GM23338 (cell line): ENCODE measurements around the gene CRYZL1. TPM values are rescaled to one million over a fixed set of nuclear protein-coding genes. Genes with fewer than 3 reads are reported as not detected.
"Not testable (repeated sequence)": the region's sequence is repeated elsewhere in the genome, so short reads cannot be mapped to it uniquely, and the experiment has no call there.

Source experiments
- ATAC-seq: fragments of 200-7000 bp; cut with Tn5 transposase; 3 replicates; pipeline ENCODE4 v1.9.1; 2020
- DNase-seq: peaks from one replicate; pipeline ENCODE4 v3.0.0-alpha.2; 2015; ENCODE audit warnings: low spot score
- H2AFZ ChIP-seq: fragments of 200-600 bp; sonication (generic); 2 replicates; pipeline ENCODE4 v1.8.0; 2016; ENCODE audit warnings: antibody characterized with exemption, mild to moderate bottlenecking, moderate library complexity
- H3F3A ChIP-seq: fragments of 200-600 bp; sonication (generic); replicated peaks from 2 replicates; pipeline ENCODE4 v1.8.0; 2017; ENCODE audit warnings: antibody characterized with exemption, mixed run types, low read depth
- H3K27ac ChIP-seq: fragments of 200-600 bp; sonication (generic); 2 replicates; pipeline ENCODE4 v1.6.1; 2016; ENCODE audit warnings: low read depth
- H3K27me3 ChIP-seq: fragments of 200-600 bp; sonication (generic); 2 replicates; pipeline ENCODE4 v1.8.0; 2016; ENCODE audit warnings: mild to moderate bottlenecking, mixed run types, moderate library complexity; ENCODE audit not compliant: insufficient read depth
- H3K36me3 ChIP-seq: fragments of 200-600 bp; sonication (generic); 2 replicates; pipeline ENCODE4 v1.8.0; 2016; ENCODE audit warnings: mild to moderate bottlenecking; ENCODE audit not compliant: insufficient read depth
- H3K4me1 ChIP-seq: fragments of 200-600 bp; sonication (generic); 2 replicates; pipeline ENCODE4 v1.8.0; 2016; ENCODE audit warnings: mild to moderate bottlenecking, moderate library complexity; ENCODE audit not compliant: insufficient read depth
- H3K4me2 ChIP-seq: fragments of 200-600 bp; sonication (generic); 2 replicates; pipeline ENCODE4 v1.7.1; 2017; ENCODE audit warnings: mixed run types
- H3K4me3 ChIP-seq: fragments of 200-600 bp; sonication (generic); 2 replicates; pipeline ENCODE4 v1.6.1; 2016; ENCODE audit warnings: mixed run types
- H3K79me2 ChIP-seq: fragments of 200-600 bp; sonication (generic); replicated peaks from 2 replicates; pipeline ENCODE4 v1.8.0; 2017; ENCODE audit warnings: mild to moderate bottlenecking; ENCODE audit not compliant: insufficient read depth
- H3K9me2 ChIP-seq: fragments of 200-600 bp; sonication (generic); 2 replicates; pipeline ENCODE4 v1.8.0; 2017; ENCODE audit not compliant: insufficient read depth
- H4K20me1 ChIP-seq: fragments of 200-600 bp; sonication (generic); replicated peaks from 2 replicates; pipeline ENCODE4 v1.8.0; 2017; ENCODE audit warnings: mild to moderate bottlenecking; ENCODE audit not compliant: insufficient read depth
- H3K27ac Mint-ChIP-seq: 2 replicates; pipeline ENCODE4 v1.8.0; 2020; ENCODE audit warnings: inconsistent platforms, mild to moderate bottlenecking, moderate library complexity, mixed read lengths
- H3K27me3 Mint-ChIP-seq: 3 replicates; pipeline ENCODE4 v1.8.0; 2022; ENCODE audit warnings: low read depth, mild to moderate bottlenecking, moderate library complexity, mixed read lengths, inconsistent platforms; ENCODE audit not compliant: insufficient read depth, poor library complexity
- H3K36me3 Mint-ChIP-seq: 3 replicates; pipeline ENCODE4 v1.8.0; 2021; ENCODE audit warnings: low read depth, mild to moderate bottlenecking, inconsistent platforms, moderate library complexity, mixed read lengths
- H3K4me1 Mint-ChIP-seq: 3 replicates; pipeline ENCODE4 v1.8.0; 2020; ENCODE audit warnings: mild to moderate bottlenecking, inconsistent platforms, mixed read lengths
- H3K4me3 Mint-ChIP-seq: 3 replicates; pipeline ENCODE4 v1.8.0; 2021; ENCODE audit warnings: moderate library complexity, mild to moderate bottlenecking, inconsistent platforms, mixed read lengths
- H3K9me3 Mint-ChIP-seq: 3 replicates; pipeline ENCODE4 v1.8.0; 2020; ENCODE audit warnings: moderate library complexity, mild to moderate bottlenecking, inconsistent platforms, mixed read lengths
- CREB1 ChIP-seq: fragments of 250-450 bp; sonication (Bioruptor Pico); IDR thresholded peaks from 2 replicates; pipeline ENCODE4 v1.5.0; 2020; ENCODE audit warnings: low read depth, mild to moderate bottlenecking, moderate library complexity
- ETS1 ChIP-seq: IDR thresholded peaks from 2 replicates; pipeline ENCODE4 v1.6.1; 2016; ENCODE audit warnings: antibody characterized with exemption
- NANOG ChIP-seq: IDR thresholded peaks from 2 replicates; pipeline ENCODE4 v1.6.1; 2016; ENCODE audit warnings: antibody characterized with exemption, borderline replicate concordance
- polyA plus RNA-seq: library from polyadenylated mRNA; unstranded; fragments of >200 nt; fragmentation: Nextera tagmentation; extraction: Ambion mirVana; gene quantifications from 2 replicates; pipeline ENCODE4 v1.2.1, GENCODE V29; 2016
- total RNA-seq: library from RNA; depleted of rRNA; stranded (reverse); fragments of >200 nt; shearing (Covaris generic); gene quantifications from 2 replicates; pipeline ENCODE4 v1.2.3, GENCODE V29; 2014
- TF ChIP-seq, protein P1 (sequence below), 2 experiments: fragments of 200-600 bp in 1 of 2; sonication (generic) in 1 of 2; conservative IDR thresholded peaks; 2 replicates each; pipeline versions ENCODE4 v1.5.1 to v1.6.1; 2016 to 2017; ENCODE audit warnings: antibody characterized with exemption in 2 of 2, low read depth in 2 of 2, mild to moderate bottlenecking in 2 of 2, moderate library complexity in 1 of 2
- TF ChIP-seq, protein P2 (sequence below): fragments of 250-450 bp; sonication (Bioruptor Pico); IDR thresholded peaks from 2 replicates; pipeline ENCODE4 v1.5.0; 2020; ENCODE audit warnings: mild to moderate bottlenecking, moderate library complexity

The CRYZL1 gene
- total and polyA plus RNA-seq, 2 experiments from 2014 or later = 23.8 to 40.5 TPM

GRCh38 chr21:33626151-33626550 lies 15.4 kb downstream of the CRYZL1 start:
- not testable (repeated sequence) for H3K36me3 ChIP-seq, H3F3A ChIP-seq, H4K20me1 ChIP-seq, H3K27ac Mint-ChIP-seq, H3K4me3 Mint-ChIP-seq, H3K9me2 ChIP-seq, H3K4me2 ChIP-seq, H3K4me1 ChIP-seq, H3K27ac ChIP-seq, ATAC-seq, H2AFZ ChIP-seq, H3K4me3 ChIP-seq, H3K27me3 ChIP-seq, H3K9me3 Mint-ChIP-seq, DNase-seq, H3K79me2 ChIP-seq, H3K27me3 Mint-ChIP-seq
- Mint-ChIP-seq H3K36me3 (peaks cover 24% of the 10 kb centered on the region), H3K4me1 (peaks cover 15% of the 10 kb centered on the region; the same call in 2 of the 3 replicates)

- H3F3A ChIP-seq = no peaks in the 10 kb centered on the region
- H4K20me1 ChIP-seq = no peaks in the 10 kb centered on the region
- no peaks in the 10 kb centered on the region for H3K9me2 ChIP-seq
- no peak overlapping the region; the same call in 1 of the 2 replicates for H3K27ac Mint-ChIP-seq
- H3K9me3 Mint-ChIP-seq = no peaks in the 10 kb centered on the region
- peak; percentile 65 for DNase-seq
- H2AFZ ChIP-seq = no peak overlapping the region
- ATAC-seq = peak; percentile 89
- no peak overlapping the region for H3K27ac ChIP-seq
- peaks cover 23% of the 10 kb centered on the region for H3K36me3 Mint-ChIP-seq
- no peak overlapping the region for H3K4me3 ChIP-seq
- peaks cover 16% of the 10 kb centered on the region for H3K4me1 Mint-ChIP-seq
- H3K4me1 ChIP-seq = peaks cover 13% of the 10 kb centered on the region; the same call in 1 of the 2 replicates
- TF ChIP-seq, protein P1, sequence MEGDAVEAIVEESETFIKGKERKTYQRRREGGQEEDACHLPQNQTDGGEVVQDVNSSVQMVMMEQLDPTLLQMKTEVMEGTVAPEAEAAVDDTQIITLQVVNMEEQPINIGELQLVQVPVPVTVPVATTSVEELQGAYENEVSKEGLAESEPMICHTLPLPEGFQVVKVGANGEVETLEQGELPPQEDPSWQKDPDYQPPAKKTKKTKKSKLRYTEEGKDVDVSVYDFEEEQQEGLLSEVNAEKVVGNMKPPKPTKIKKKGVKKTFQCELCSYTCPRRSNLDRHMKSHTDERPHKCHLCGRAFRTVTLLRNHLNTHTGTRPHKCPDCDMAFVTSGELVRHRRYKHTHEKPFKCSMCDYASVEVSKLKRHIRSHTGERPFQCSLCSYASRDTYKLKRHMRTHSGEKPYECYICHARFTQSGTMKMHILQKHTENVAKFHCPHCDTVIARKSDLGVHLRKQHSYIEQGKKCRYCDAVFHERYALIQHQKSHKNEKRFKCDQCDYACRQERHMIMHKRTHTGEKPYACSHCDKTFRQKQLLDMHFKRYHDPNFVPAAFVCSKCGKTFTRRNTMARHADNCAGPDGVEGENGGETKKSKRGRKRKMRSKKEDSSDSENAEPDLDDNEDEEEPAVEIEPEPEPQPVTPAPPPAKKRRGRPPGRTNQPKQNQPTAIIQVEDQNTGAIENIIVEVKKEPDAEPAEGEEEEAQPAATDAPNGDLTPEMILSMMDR (conservative IDR thresholded peaks at IDR 0.05; ENCODE audit: low read depth in 2 of 2) = no peak
- no peak for TF ChIP-seq CREB1
- H3K4me3 Mint-ChIP-seq = no peak overlapping the region
- H3K36me3 ChIP-seq = no peaks in the 10 kb centered on the region
- H3K27me3 Mint-ChIP-seq = no peaks in the 10 kb centered on the region
- H3K4me2 ChIP-seq = no peak overlapping the region
- no peaks in the 10 kb centered on the region for H3K79me2 ChIP-seq
- no peaks in the 10 kb centered on the region for H3K27me3 ChIP-seq
Measured at GRCh38 chr21:33622253-33622652, 19.3 kb downstream of the CRYZL1 start.

GRCh38 chr21:33619726-33620125 lies 21.8 kb downstream of the CRYZL1 start:
- Histone ChIP-seq H2AFZ (no peak overlapping the region), H3K79me2 (no peaks in the 10 kb centered on the region), H3K27ac (no peak overlapping the region), H3K9me2 (no peaks in the 10 kb centered on the region), H3F3A (no peaks in the 10 kb centered on the region), H3K4me3 (no peak overlapping the region), H4K20me1 (no peaks in the 10 kb centered on the region), H3K27me3 (no peaks in the 10 kb centered on the region), H3K4me1 (peaks cover 13% of the 10 kb centered on the region; the same call in 1 of the 2 replicates), H3K36me3 (no peaks in the 10 kb centered on the region), H3K4me2 (no peak overlapping the region)
- H3K27ac Mint-ChIP-seq = no peak overlapping the region
- peaks cover 22% of the 10 kb centered on the region for H3K36me3 Mint-ChIP-seq
- DNase-seq (no peak), ATAC-seq (no peak)
- peaks cover 2% of the 10 kb centered on the region for H3K27me3 Mint-ChIP-seq
- H3K9me3 Mint-ChIP-seq = no peaks in the 10 kb centered on the region; the same call in 2 of the 3 replicates
- no peak overlapping the region for H3K4me3 Mint-ChIP-seq
- peaks cover 16% of the 10 kb centered on the region for H3K4me1 Mint-ChIP-seq
- TF ChIP-seq ETS1 (no peak), NANOG (no peak)
- TF ChIP-seq, protein P1 (conservative IDR thresholded peaks at IDR 0.05; ENCODE audit: low read depth in 2 of 2) = no peak
- TF ChIP-seq, protein P2, sequence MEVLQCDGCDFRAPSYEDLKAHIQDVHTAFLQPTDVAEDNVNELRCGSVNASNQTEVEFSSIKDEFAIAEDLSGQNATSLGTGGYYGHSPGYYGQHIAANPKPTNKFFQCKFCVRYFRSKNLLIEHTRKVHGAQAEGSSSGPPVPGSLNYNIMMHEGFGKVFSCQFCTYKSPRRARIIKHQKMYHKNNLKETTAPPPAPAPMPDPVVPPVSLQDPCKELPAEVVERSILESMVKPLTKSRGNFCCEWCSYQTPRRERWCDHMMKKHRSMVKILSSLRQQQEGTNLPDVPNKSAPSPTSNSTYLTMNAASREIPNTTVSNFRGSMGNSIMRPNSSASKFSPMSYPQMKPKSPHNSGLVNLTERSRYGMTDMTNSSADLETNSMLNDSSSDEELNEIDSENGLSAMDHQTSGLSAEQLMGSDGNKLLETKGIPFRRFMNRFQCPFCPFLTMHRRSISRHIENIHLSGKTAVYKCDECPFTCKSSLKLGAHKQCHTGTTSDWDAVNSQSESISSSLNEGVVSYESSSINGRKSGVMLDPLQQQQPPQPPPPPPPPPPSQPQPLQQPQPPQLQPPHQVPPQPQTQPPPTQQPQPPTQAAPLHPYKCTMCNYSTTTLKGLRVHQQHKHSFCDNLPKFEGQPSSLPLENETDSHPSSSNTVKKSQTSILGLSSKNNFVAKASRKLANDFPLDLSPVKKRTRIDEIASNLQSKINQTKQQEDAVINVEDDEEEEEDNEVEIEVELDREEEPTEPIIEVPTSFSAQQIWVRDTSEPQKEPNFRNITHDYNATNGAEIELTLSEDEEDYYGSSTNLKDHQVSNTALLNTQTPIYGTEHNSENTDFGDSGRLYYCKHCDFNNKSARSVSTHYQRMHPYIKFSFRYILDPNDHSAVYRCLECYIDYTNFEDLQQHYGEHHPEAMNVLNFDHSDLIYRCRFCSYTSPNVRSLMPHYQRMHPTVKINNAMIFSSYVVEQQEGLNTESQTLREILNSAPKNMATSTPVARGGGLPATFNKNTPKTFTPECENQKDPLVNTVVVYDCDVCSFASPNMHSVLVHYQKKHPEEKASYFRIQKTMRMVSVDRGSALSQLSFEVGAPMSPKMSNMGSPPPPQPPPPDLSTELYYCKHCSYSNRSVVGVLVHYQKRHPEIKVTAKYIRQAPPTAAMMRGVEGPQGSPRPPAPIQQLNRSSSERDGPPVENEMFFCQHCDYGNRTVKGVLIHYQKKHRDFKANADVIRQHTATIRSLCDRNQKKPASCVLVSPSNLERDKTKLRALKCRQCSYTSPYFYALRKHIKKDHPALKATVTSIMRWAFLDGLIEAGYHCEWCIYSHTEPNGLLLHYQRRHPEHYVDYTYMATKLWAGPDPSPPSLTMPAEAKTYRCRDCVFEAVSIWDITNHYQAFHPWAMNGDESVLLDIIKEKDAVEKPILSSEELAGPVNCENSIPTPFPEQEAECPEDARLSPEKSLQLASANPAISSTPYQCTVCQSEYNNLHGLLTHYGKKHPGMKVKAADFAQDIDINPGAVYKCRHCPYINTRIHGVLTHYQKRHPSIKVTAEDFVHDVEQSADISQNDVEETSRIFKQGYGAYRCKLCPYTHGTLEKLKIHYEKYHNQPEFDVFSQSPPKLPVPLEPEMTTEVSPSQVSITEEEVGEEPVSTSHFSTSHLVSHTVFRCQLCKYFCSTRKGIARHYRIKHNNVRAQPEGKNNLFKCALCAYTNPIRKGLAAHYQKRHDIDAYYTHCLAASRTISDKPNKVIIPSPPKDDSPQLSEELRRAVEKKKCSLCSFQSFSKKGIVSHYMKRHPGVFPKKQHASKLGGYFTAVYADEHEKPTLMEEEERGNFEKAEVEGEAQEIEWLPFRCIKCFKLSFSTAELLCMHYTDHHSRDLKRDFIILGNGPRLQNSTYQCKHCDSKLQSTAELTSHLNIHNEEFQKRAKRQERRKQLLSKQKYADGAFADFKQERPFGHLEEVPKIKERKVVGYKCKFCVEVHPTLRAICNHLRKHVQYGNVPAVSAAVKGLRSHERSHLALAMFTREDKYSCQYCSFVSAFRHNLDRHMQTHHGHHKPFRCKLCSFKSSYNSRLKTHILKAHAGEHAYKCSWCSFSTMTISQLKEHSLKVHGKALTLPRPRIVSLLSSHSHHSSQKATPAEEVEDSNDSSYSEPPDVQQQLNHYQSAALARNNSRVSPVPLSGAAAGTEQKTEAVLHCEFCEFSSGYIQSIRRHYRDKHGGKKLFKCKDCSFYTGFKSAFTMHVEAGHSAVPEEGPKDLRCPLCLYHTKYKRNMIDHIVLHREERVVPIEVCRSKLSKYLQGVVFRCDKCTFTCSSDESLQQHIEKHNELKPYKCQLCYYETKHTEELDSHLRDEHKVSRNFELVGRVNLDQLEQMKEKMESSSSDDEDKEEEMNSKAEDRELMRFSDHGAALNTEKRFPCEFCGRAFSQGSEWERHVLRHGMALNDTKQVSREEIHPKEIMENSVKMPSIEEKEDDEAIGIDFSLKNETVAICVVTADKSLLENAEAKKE (CRISPR knock-in tag) = no peak
